ENCODE data around the gene CLIC1.
"Not testable (repeated sequence)": the region's sequence is repeated elsewhere in the genome, so short reads cannot be mapped to it uniquely, and the experiment has no call there.

CLIC1 gene

GRCh38 chr6:31715022-31715958 is 21.0 kb downstream of the CLIC1 start, which contains the start of gene LY6G6D:
TSS of gene LY6G6D (plus strand) at chr6:31715348. CDS start at chr6:31715356, 8 bp downstream.
- Histone ChIP-seq H3K9ac (ENCODE audit: low read length) (no peak within 1 kb of the TSS), H3K9me3 (ENCODE audit: control insufficient read depth, low read length) (no peaks in the 10 kb centered on the region), H3K4me3 (ENCODE audit: low read length) (no peak within 1 kb of the TSS), H3K27me3 (replicated peaks; ENCODE audit: control insufficient read depth, insufficient read depth, low read length) (peaks cover 27% of the 10 kb centered on the region), H3K4me1 (ENCODE audit: control insufficient read depth, insufficient read depth, low read length) (no peaks in the 10 kb centered on the region), H3K36me3 (ENCODE audit: control insufficient read depth, insufficient read depth, low read length, severe bottlenecking) (no peaks in the 10 kb centered on the region)
- DNase-seq (ENCODE audit: low read depth), result no peak

DNA sequence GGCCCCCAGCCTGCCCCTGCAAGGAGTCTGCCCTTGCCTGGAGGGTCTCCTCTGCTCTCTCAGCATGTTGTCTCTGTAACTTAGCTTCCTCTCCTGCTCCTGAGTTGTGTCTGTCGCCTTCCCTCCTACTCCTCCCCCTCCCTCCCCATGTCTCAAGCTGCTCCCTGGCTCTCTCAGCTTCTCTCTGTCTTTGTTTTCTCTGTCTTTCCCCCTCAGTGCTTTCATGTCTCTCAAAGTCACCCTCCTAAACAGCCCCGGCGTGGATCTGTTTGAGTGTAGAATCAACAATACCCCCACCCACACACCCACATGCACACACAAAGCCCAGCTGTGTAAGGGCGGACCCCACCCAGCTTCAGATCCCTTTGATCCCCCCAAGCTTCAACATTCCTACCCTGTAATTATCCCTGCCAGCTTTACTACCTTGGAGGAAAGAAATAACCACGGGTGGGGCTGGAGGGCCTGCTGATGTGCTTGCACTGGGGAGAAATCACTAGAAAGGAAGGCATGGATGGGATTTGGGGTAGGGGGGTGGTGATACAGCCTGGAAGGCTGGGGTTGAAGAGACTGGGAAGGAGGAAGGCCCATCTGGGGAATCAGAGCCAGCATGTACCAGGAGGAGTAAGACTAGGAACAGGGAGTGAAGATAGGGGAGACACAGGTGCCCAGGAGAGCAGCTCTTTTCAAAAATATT is 22.2 kb downstream of the CLIC1 start:
- no peak overlapping the region for H3K9ac ChIP-seq (ENCODE audit: low read length)
- H3K27me3 ChIP-seq (replicated peaks; ENCODE audit: control insufficient read depth, insufficient read depth, low read length), result peaks cover 26% of the 10 kb centered on the region
- H3K4me1 ChIP-seq (ENCODE audit: control insufficient read depth, insufficient read depth, low read length), result no peaks in the 10 kb centered on the region
- no peaks in the 10 kb centered on the region for H3K9me3 ChIP-seq (ENCODE audit: control insufficient read depth, low read length)
- no peak overlapping the region for H3K4me3 ChIP-seq (ENCODE audit: low read length)
- no peaks in the 10 kb centered on the region for H3K36me3 ChIP-seq (ENCODE audit: control insufficient read depth, insufficient read depth, low read length, severe bottlenecking)
- no peak for DNase-seq (ENCODE audit: low read depth)

DNA sequence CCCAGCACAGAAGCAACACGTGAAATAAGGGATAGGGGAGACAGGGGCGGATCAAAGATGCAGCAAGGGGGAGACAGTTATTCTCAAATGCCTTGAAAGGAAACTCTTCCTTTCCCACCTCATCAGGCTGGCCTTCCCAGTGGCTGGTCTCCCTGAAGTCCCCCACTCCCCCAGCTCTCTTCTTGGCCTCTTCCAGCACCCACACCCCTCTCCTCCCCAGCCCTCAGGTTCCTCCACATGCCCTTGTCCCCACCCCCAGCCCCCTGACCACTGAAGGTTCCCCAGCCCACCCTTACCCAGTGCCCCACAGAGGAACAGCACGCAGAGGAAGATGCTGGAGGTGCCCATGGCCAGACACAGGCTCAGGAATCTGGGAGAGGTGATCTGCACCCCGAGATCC is 22.9 kb downstream of the CLIC1 start:
- H3K27me3 ChIP-seq (replicated peaks; ENCODE audit: control insufficient read depth, insufficient read depth, low read length), result peaks cover 26% of the 10 kb centered on the region
- no peak overlapping the region for H3K9ac ChIP-seq (ENCODE audit: low read length)
- DNase-seq (ENCODE audit: low read depth), result no peak
- no peaks in the 10 kb centered on the region for H3K9me3 ChIP-seq (ENCODE audit: control insufficient read depth, low read length)
- H3K4me1 ChIP-seq (ENCODE audit: control insufficient read depth, insufficient read depth, low read length), result no peaks in the 10 kb centered on the region
- no peak overlapping the region for H3K4me3 ChIP-seq (ENCODE audit: low read length)
- no peaks in the 10 kb centered on the region for H3K36me3 ChIP-seq (ENCODE audit: control insufficient read depth, insufficient read depth, low read length, severe bottlenecking)

DNA sequence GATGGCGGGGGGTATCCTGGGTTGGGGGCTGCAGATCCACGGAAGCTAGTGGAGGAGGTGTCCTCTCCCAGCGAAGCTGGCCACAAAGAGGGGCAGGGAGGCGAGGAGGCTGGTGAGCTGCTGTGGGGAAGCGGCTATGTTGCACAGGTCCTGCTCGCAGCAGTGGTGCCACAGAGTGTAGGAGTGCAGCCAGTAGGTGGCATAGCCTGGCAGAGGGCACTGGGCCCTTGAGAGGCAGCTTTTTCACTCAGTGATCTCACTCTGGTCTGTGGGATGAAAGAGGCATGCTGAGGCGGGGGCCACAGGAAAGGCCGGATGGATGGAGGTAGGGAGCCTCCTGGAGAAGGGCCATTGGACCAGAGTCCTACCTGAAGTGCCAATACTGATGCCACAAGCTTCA is 24.0 kb downstream of the CLIC1 start:
- no peaks in the 10 kb centered on the region for H3K36me3 ChIP-seq (ENCODE audit: control insufficient read depth, insufficient read depth, low read length, severe bottlenecking)
- H3K4me1 ChIP-seq (ENCODE audit: control insufficient read depth, insufficient read depth, low read length), result no peaks in the 10 kb centered on the region
- H3K27me3 ChIP-seq (replicated peaks; ENCODE audit: control insufficient read depth, insufficient read depth, low read length), result peaks cover 26% of the 10 kb centered on the region
- H3K9me3 ChIP-seq (ENCODE audit: control insufficient read depth, low read length), result no peaks in the 10 kb centered on the region
- no peak for DNase-seq (ENCODE audit: low read depth)
- no peak overlapping the region for H3K4me3 ChIP-seq (ENCODE audit: low read length)
- H3K9ac ChIP-seq (ENCODE audit: low read length), result no peak overlapping the region

- H3K36me3 ChIP-seq (ENCODE audit: control insufficient read depth, insufficient read depth, low read length, severe bottlenecking), result no peaks in the 10 kb centered on the region
- DNase-seq (ENCODE audit: low read depth), result no peak
Measured at GRCh38 chr6:31711233-31711632, 25.1 kb downstream of the CLIC1 start.

DNA sequence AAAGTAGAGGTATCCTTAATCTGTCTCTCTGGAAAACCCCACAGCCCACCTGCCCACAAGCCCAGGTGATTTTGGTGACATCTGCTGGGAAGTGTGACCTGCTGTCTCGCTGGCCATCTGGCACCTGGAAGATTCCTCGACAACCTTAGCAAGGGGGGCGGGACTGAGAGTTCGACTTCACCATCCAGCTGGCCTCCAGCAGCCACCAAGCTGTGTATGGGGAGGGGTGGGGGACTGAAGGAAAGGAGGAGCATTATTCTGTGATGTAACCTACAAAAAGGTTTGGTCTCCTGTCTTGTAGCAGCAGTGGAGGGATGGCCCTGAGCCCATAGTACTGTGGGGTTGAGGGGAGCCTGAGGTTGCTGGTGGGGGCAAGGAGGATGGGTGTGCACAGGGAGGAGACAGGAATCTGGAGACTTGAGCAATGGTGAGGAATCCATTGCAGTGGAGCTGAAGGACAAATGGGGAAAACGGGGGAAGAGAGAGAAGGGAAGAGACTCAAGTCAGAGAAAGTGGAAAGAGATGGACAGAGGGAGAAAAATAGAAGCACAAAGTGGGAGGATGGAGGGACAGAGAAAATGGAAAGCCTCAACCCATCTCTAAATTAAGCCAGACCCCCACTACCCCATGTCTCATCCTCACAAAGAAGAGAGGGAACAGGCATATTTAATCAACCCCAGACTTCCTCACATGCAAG is 25.7 kb downstream of the CLIC1 start:
- Histone ChIP-seq H3K4me3 (ENCODE audit: low read length) (no peak overlapping the region), H3K9ac (ENCODE audit: low read length) (no peak overlapping the region), H3K4me1 (ENCODE audit: control insufficient read depth, insufficient read depth, low read length) (no peaks in the 10 kb centered on the region), H3K27me3 (replicated peaks; ENCODE audit: control insufficient read depth, insufficient read depth, low read length) (peaks cover 26% of the 10 kb centered on the region), H3K36me3 (ENCODE audit: control insufficient read depth, insufficient read depth, low read length, severe bottlenecking) (no peaks in the 10 kb centered on the region), H3K9me3 (ENCODE audit: control insufficient read depth, low read length) (no peaks in the 10 kb centered on the region)
- no peak for DNase-seq (ENCODE audit: low read depth)

More at GRCh38 chr6:31711233-31711632, 25.1 kb downstream of the CLIC1 start:
- no peak overlapping the region for H3K4me3 ChIP-seq (ENCODE audit: low read length)
- H3K9ac ChIP-seq (ENCODE audit: low read length), result no peak overlapping the region
- H3K4me1 ChIP-seq (ENCODE audit: control insufficient read depth, insufficient read depth, low read length), result no peaks in the 10 kb centered on the region
- H3K9me3 ChIP-seq (ENCODE audit: control insufficient read depth, low read length), result no peaks in the 10 kb centered on the region
- H3K27me3 ChIP-seq (replicated peaks; ENCODE audit: control insufficient read depth, insufficient read depth, low read length), result peaks cover 26% of the 10 kb centered on the region

GRCh38 chr6:31709157-31709556 is 27.2 kb downstream of the CLIC1 start:
- H3K9me3 ChIP-seq (ENCODE audit: control insufficient read depth, low read length); H3K36me3 ChIP-seq (ENCODE audit: control insufficient read depth, insufficient read depth, low read length, severe bottlenecking); H3K4me1 ChIP-seq (ENCODE audit: control insufficient read depth, insufficient read depth, low read length); H3K9ac ChIP-seq (ENCODE audit: low read length); H3K4me3 ChIP-seq (ENCODE audit: low read length); DNase-seq (ENCODE audit: low read depth): not testable (repeated sequence)
- H3K27me3 ChIP-seq (replicated peaks; ENCODE audit: control insufficient read depth, insufficient read depth, low read length), result peaks cover 23% of the 10 kb centered on the region

- Histone ChIP-seq H3K27me3 (replicated peaks; ENCODE audit: control insufficient read depth, insufficient read depth, low read length) (peaks cover 18% of the 10 kb centered on the region), H3K4me1 (ENCODE audit: control insufficient read depth, insufficient read depth, low read length) (peaks cover 3% of the 10 kb centered on the region), H3K4me3 (ENCODE audit: low read length) (no peak overlapping the region), H3K9ac (ENCODE audit: low read length) (no peak overlapping the region), H3K36me3 (ENCODE audit: control insufficient read depth, insufficient read depth, low read length, severe bottlenecking) (no peaks in the 10 kb centered on the region), H3K9me3 (ENCODE audit: control insufficient read depth, low read length) (no peaks in the 10 kb centered on the region)
- DNase-seq (ENCODE audit: low read depth), result no peak
Measured at GRCh38 chr6:31708224-31708623, 28.1 kb downstream of the CLIC1 start.

DNA sequence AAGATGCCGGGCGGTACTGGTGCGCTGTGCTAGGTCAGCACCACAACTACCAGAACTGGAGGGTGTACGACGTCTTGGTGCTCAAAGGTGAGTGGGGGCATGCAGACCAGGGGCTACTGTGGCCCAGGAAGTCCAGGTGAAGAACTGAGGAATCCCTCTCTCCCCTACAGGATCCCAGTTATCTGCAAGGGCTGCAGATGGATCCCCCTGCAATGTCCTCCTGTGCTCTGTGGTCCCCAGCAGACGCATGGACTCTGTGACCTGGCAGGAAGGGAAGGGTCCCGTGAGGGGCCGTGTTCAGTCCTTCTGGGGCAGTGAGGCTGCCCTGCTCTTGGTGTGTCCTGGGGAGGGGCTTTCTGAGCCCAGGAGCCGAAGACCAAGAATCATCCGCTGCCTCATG is 28.6 kb downstream of the CLIC1 start:
- DNase-seq (ENCODE audit: low read depth), result no peak
- Histone ChIP-seq H3K27me3 (replicated peaks; ENCODE audit: control insufficient read depth, insufficient read depth, low read length) (peaks cover 18% of the 10 kb centered on the region), H3K9ac (ENCODE audit: low read length) (no peak overlapping the region), H3K4me1 (ENCODE audit: control insufficient read depth, insufficient read depth, low read length) (peaks cover 3% of the 10 kb centered on the region), H3K4me3 (ENCODE audit: low read length) (no peak overlapping the region), H3K36me3 (ENCODE audit: control insufficient read depth, insufficient read depth, low read length, severe bottlenecking) (no peaks in the 10 kb centered on the region), H3K9me3 (ENCODE audit: control insufficient read depth, low read length) (no peaks in the 10 kb centered on the region)

DNA sequence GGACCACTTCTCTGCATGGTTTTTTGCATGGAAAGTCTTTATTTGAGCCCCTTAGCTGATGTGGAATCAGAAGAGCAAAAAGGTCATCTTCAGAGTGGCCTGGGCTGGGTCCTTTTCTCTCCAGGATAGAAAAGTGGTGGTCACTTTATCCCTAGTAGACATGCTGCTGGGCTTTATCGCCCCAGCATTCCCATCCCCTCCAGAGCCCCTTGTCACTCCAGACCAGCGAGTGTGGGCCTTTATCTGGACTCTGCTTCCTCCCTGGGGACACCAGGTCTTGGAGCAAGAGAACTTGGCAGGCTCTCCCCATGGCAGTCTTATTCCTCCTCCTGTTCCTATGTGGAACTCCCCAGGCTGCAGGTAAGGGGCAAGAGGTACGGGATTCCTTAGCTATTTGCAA is 29.7 kb downstream of the CLIC1 start, which contains the start of gene LY6G6F:
LY6G6F (plus strand) TSS at position 268 of the 400 bp plus-strand sequence; CDS start at position 309, 41 bp downstream.
- Histone ChIP-seq H3K9ac (ENCODE audit: low read length) (no peak within 1 kb of the TSS), H3K4me1 (ENCODE audit: control insufficient read depth, insufficient read depth, low read length) (peaks cover 10% of the 10 kb centered on the region), H3K9me3 (ENCODE audit: control insufficient read depth, low read length) (no peaks in the 10 kb centered on the region), H3K27me3 (replicated peaks; ENCODE audit: control insufficient read depth, insufficient read depth, low read length) (peaks cover 14% of the 10 kb centered on the region), H3K36me3 (ENCODE audit: control insufficient read depth, insufficient read depth, low read length, severe bottlenecking) (no peaks in the 10 kb centered on the region), H3K4me3 (ENCODE audit: low read length) (no peak within 1 kb of the TSS)
- no peak for DNase-seq (ENCODE audit: low read depth)

DNA sequence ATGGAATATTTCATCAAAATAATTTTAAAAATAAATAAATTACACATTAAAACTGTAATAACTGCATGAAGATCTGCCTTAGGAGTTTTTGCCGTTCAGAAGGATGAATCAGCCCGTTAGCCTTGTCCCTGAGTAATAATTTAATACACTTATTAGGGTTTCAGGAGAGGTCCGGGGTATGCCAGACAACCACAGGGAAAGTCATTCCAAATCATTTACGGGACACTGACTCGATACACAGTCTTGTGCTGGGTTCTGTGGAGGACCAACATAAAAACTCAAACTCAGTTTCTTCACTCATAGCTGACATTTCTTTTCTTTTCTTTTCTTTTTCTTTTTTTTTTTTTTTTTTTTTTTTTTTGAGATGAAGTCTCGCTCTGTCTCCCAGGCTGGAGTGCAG is 30.4 kb downstream of the CLIC1 start:
- Histone ChIP-seq H3K27me3 (replicated peaks; ENCODE audit: control insufficient read depth, insufficient read depth, low read length) (peaks cover 7% of the 10 kb centered on the region), H3K9me3 (ENCODE audit: control insufficient read depth, low read length) (no peaks in the 10 kb centered on the region), H3K9ac (ENCODE audit: low read length) (no peak overlapping the region), H3K4me1 (ENCODE audit: control insufficient read depth, insufficient read depth, low read length) (peaks cover 16% of the 10 kb centered on the region), H3K4me3 (ENCODE audit: low read length) (no peak overlapping the region), H3K36me3 (ENCODE audit: control insufficient read depth, insufficient read depth, low read length, severe bottlenecking) (no peaks in the 10 kb centered on the region)
- no peak for DNase-seq (ENCODE audit: low read depth)
